ENCODE data around the gene CEBPG.

DNA sequence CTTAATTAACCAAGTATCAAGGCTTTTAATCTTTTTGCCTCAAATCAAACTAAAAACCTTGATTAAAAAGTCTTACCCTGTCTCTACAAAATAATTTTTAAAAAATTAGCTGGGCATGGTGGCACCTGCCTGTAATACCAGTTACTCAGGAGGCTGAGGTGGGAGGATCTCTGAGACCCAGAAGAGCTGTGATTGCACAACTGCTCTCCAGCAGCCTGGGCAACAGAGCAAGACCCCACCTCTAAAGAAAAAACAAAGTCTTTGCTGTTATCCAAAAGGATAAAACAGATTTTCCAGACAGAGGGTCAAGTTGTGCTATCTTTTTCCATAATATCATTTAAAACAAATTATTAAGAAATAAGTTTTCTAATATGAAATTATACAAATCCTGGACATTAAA, 26.8 kb upstream of the CEBPG start:
- no peak for TF ChIP-seq OSR1 (CRISPR knock-in tag; IDR thresholded peaks at IDR 0.05)
- TF ChIP-seq, protein P1, sequence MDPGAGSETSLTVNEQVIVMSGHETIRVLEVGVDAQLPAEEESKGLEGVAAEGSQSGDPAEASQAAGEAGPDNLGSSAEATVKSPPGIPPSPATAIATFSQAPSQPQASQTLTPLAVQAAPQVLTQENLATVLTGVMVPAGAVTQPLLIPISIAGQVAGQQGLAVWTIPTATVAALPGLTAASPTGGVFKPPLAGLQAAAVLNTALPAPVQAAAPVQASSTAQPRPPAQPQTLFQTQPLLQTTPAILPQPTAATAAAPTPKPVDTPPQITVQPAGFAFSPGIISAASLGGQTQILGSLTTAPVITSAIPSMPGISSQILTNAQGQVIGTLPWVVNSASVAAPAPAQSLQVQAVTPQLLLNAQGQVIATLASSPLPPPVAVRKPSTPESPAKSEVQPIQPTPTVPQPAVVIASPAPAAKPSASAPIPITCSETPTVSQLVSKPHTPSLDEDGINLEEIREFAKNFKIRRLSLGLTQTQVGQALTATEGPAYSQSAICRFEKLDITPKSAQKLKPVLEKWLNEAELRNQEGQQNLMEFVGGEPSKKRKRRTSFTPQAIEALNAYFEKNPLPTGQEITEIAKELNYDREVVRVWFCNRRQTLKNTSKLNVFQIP (CRISPR knock-in tag; IDR thresholded peaks at IDR 0.05; ENCODE audit: borderline replicate concordance, low read depth), result no peak

Measured in SK-N-SH treated with all-trans-retinoic acid at 6 μM for 48 hours (cell line).